Measurements from ENCODE around the gene CCDC7.
A peak's percentile ranks its signal among the peaks of the same experiment; 100 is the strongest.
"Not testable (repeated sequence)": the region's sequence is repeated elsewhere in the genome, so short reads cannot be mapped to it uniquely, and the experiment has no call there.

CCDC7 gene

GRCh38 chr10:32692174-32692573 lies 246.2 kb downstream of the CCDC7 start:
- H3K27ac ChIP-seq = no peak overlapping the region

GRCh38 chr10:32693441-32693979 lies 247.6 kb downstream of the CCDC7 start:
- H3K27ac ChIP-seq = no peak overlapping the region
- TF ChIP-seq, protein P1, sequence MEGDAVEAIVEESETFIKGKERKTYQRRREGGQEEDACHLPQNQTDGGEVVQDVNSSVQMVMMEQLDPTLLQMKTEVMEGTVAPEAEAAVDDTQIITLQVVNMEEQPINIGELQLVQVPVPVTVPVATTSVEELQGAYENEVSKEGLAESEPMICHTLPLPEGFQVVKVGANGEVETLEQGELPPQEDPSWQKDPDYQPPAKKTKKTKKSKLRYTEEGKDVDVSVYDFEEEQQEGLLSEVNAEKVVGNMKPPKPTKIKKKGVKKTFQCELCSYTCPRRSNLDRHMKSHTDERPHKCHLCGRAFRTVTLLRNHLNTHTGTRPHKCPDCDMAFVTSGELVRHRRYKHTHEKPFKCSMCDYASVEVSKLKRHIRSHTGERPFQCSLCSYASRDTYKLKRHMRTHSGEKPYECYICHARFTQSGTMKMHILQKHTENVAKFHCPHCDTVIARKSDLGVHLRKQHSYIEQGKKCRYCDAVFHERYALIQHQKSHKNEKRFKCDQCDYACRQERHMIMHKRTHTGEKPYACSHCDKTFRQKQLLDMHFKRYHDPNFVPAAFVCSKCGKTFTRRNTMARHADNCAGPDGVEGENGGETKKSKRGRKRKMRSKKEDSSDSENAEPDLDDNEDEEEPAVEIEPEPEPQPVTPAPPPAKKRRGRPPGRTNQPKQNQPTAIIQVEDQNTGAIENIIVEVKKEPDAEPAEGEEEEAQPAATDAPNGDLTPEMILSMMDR (conservative IDR thresholded peaks at IDR 0.05) = no peak

More at GRCh38 chr10:32692174-32692573, 246.2 kb downstream of the CCDC7 start:
- TF ChIP-seq, protein P1 (conservative IDR thresholded peaks at IDR 0.05) = no peak

DNA sequence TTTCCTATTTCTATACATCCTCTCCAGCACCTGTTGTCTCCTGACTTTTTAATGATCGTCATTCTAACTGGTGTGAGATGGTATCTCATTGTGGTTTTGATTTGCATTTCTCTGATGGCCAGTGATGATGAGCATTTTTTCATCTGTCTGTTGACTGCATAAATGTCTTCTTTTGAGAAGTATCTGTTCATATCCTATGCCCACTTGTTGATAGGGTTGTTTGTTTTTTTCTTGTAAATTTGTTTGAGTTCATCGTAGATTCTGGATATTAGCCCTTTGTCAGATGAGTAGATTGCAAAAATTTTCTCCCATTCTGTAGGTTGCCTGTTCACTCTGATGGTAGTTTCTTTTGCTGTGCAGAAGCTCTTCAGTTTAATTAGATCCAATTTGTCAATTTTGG lies 253.7 kb downstream of the CCDC7 start:
- H3K27ac ChIP-seq = not testable (repeated sequence)

- TF ChIP-seq, protein P1 (conservative IDR thresholded peaks at IDR 0.05) = 0 out of 2 replicates have a peak, but pooled peaks have one; percentile 12
- H3K27ac ChIP-seq = no peak overlapping the region
These were observed 267.6 kb downstream of the CCDC7 start for GRCh38 chr10:32713560-32713959.

- no peak overlapping the region for H3K27ac ChIP-seq
- TF ChIP-seq, protein P1 (conservative IDR thresholded peaks at IDR 0.05) = no peak
These were observed 285.6 kb downstream of the CCDC7 start for GRCh38 chr10:32731527-32731926.

GRCh38 chr10:32738958-32739357 lies 293.0 kb downstream of the CCDC7 start:
- TF ChIP-seq, protein P1 (conservative IDR thresholded peaks at IDR 0.05) = no peak
- H3K27ac ChIP-seq = no peak overlapping the region

DNA sequence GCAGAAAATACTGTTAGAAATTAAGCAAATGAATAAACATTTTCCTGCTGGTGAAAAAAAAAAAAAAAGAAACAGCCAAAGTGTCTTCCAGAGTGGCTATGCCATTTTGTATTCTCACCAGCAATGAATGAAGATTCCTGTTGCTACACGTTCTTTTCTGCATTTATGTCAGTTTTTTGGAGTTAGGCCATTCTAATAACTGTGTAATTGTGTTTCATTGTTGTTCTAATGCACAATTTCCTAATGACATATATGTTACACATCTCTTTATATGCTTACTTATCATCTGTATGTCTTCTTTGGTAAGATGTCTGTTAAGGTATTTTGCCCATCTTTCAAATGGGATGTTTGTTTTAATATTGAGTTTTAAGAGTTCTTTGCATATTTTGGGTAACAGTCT lies 298.4 kb downstream of the CCDC7 start:
- TF ChIP-seq, protein P1 (conservative IDR thresholded peaks at IDR 0.05) = no peak
- no peak overlapping the region for H3K27ac ChIP-seq

DNA sequence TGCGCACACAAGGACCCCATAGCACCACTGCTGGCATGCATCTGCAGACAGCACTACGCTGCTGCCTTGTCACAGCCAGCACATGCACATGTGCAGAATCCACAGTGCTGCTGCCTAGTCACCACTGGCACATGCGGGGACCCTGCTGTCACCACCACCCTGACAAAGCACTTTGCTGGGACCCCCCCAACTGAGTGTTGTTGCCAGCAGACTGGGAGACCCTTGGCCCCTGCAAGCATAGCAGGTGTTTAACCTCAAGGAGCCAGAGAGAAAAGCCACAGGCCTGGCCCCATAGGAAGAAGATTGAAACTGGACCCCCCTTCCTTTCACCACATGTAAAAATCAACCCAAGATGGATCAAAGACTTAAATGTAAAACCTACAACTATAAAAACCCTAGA lies 300.9 kb downstream of the CCDC7 start:
- TF ChIP-seq, protein P1 (conservative IDR thresholded peaks at IDR 0.05) = no peak
- no peak overlapping the region for H3K27ac ChIP-seq

Measured in VCaP (cell line).